LNCAP (cell line): ENCODE results near the gene STEAP1.

Experiments used
- TF ChIP-seq, protein P1 (sequence below): fragments of 450-650 bp; IDR thresholded peaks from 2 replicates; pipeline ENCODE4 v1.5.1; 2017; ENCODE audit warnings: mild to moderate bottlenecking

The STEAP1 gene

DNA sequence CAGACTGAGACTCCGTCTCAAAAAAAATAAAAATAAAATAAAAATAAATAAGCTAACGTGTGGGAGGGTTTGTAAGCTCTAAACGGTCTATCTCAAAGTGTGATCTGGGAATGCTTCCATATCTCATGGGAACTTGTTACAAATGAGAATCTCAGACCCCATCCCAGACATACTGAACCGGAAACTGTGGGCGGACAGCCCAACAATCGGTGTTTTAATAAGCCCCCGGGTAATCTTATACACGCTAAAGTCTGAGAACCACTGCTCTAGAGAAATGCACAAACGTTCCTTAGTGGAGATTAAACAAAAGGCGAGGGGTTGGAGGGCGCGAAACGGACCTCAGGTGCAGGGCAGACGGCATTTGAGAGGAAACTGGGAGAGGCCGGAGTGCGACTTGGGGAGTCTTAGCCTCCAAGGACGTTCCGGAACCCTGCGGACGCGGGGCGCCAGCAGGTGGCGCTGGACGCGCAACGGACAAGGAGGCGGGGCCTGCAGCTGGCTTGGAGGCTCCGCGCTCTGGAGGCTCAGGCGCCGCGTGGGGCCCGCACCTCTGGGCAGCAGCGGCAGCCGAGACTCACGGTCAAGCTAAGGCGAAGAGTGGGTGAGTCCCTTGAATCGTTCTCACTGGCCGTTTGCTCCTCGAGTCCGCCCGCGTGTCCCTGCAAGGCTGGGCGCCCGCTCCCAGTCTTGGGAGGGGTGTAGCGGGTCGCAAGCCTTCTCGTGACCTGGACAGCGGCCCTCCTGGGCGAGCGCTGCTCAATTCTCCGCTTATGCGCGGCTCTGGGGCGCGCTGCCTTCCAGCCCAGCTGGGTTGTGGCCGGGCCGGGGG lies at the start of gene STEAP1:
TSS of gene STEAP1 (plus strand) at position 527 of the 829 bp plus-strand sequence. CDS start 5,320 bp downstream, outside the sequence.
- TF ChIP-seq, protein P1, sequence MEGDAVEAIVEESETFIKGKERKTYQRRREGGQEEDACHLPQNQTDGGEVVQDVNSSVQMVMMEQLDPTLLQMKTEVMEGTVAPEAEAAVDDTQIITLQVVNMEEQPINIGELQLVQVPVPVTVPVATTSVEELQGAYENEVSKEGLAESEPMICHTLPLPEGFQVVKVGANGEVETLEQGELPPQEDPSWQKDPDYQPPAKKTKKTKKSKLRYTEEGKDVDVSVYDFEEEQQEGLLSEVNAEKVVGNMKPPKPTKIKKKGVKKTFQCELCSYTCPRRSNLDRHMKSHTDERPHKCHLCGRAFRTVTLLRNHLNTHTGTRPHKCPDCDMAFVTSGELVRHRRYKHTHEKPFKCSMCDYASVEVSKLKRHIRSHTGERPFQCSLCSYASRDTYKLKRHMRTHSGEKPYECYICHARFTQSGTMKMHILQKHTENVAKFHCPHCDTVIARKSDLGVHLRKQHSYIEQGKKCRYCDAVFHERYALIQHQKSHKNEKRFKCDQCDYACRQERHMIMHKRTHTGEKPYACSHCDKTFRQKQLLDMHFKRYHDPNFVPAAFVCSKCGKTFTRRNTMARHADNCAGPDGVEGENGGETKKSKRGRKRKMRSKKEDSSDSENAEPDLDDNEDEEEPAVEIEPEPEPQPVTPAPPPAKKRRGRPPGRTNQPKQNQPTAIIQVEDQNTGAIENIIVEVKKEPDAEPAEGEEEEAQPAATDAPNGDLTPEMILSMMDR: peak; percentile 76

DNA sequence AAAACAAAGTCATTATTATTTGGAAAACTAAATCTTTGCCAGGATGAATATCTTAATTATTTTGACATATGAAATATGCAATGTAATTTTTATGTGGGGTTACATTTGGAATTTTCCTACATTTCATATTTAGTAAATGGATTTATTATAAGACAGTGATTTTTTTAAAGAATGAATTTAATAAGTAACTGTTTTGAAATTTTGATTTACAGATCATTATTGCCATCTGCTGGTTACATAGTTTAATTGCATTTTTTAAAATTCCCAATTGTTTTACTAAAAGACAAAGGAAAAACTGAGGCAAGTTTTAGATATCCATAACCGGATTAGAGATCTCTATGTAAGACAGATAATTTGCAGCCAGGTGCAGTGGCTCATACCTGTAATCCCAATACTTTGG lies 39.3 kb upstream of the STEAP1 start:
- TF ChIP-seq, protein P1: peak; percentile 43

DNA sequence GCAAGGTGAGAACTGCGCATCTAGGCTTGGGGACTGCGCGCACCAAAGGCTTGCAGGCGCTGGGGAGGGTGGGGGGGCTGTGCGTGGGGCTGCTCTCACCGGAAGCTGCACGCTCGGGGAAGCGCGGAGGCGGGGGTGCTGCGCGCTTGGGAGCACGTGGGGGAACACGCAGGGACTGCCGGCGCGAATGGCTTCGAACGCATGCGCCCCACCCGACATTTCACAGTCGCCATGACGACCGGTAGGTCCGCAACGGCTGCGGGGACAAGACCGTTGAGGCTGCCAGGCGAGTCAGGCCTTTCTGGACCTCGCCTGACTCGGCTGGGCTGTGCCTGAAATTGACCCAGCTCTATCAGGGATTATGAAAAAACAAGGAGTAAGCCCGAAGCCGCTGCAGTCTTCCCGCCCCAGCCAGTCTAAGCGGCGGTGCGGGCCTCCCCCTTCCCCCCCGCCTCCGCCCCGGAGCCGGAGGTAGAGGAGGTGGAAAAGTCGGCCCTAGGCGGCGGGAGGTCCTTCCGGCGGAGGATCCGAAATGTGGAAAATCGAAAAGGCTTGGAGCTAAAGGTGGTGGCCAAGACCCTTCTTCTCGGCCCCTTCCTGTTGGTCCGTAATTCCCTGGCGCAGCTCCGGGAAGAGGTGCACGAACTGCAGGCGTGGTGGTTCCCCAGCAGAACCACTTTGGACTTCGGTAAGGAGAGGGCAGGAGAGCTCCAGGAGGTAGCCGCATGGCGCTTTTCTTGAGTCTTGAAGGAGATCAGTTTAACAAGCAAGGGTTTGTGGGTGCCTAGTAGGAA lies 34.9 kb upstream of the STEAP1 start:
- TF ChIP-seq, protein P1: no peak

- TF ChIP-seq, protein P1: peak; percentile 57
These were observed 4.8 kb upstream of the STEAP1 start for GRCh38 chr7:90149428-90149827.

DNA sequence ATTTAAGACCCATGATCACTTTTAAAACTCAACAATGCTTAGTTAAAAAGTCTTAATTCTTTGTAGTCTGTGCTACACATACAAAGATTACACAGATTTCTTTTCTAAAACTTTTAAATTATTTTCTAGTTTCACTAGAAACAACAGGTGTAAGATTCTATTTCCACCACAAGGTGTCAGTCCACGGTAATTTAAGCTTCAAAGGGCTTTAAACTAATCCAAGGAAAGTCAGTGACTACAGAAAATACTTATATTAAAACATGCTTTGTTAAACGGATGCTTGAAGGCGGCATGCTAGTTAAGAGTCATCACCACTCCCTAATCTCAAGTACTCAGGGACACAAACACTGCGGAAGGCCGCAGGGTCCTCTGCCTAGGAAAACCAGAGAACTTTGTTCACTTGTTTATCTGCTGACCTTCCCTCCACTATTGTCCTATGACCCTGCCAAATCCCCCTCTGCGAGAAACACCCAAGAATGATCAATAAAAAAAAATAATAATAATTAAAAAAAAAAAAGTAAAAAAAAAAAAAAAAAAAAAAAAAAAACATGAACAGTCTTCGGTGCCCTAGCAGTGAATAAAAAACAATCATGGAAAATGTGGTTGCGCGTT lies 1.5 kb upstream of the STEAP1 start:
- TF ChIP-seq, protein P1: peak; percentile 61

DNA sequence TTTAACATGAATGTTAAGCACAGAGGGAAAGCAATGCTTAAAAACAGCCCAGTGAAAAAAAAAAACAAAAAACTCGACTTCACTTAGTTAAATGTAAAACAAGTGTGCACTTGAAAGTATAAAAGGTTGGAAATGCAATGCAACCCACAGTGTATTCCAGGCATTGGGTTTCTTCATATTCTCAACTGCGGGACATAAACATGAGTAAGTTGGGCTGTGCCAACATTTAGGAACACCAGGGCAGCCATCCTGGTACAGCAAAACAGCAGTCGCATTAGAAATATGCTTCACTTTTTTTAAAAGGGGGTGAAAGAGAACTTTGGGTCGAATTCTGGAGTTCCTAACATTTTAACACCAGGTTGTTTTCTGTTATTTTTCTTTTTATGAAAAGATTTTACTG lies 937 bp downstream of the STEAP1 start:
- TF ChIP-seq, protein P1: no peak

- TF ChIP-seq, protein P1: no peak
These were observed 9.3 kb downstream of the STEAP1 start for GRCh38 chr7:90163534-90163933.
